Colonic mucosa (tissue), 4 donors: Measurements from ENCODE around the gene TNIK. TPM values are rescaled to one million over a fixed set of nuclear protein-coding genes. Genes with fewer than 3 reads are reported as not detected.

Source experiments
- DNase-seq: peaks from one replicate; pipeline ENCODE4 v3.0.0-alpha.2; 2020
- H3K27ac ChIP-seq: fragments of 200-600 bp; one replicate; pipeline ENCODE4 v1.8.0; 2021
- H3K27me3 ChIP-seq: fragments of 200-600 bp; one replicate; pipeline ENCODE4 v1.8.0; 2021
- H3K36me3 ChIP-seq: fragments of 200-600 bp; one replicate; pipeline ENCODE4 v1.8.0; 2021
- H3K4me1 ChIP-seq: fragments of 200-600 bp; one replicate; pipeline ENCODE4 v1.8.0; 2021; ENCODE audit warnings: mild to moderate bottlenecking
- H3K4me3 ChIP-seq: fragments of 200-600 bp; one replicate; pipeline ENCODE4 v1.8.0; 2021
- H3K9ac ChIP-seq, 2 donors: one replicate each; pipeline ENCODE4 v1.7.0; 2013; ENCODE audit warnings: control low read depth in 2 of 2, low read depth in 2 of 2, low read length in 2 of 2
- H3K9me3 ChIP-seq: fragments of 200-600 bp; one replicate; pipeline ENCODE4 v1.8.0; 2021
- CTCF ChIP-seq: fragments of 200-600 bp; IDR thresholded peaks from one replicate; pipeline ENCODE4 v1.8.0; 2022; ENCODE audit warnings: antibody characterized with exemption, mild to moderate bottlenecking
- intact Hi-C: fragments of 100-400 bp; cut with DNase I; formaldehyde crosslinking; loops from one replicate; pipeline ENCODE4 v1.14.1; 2022
- total RNA-seq, 2 donors: library from RNA; stranded (reverse); fragmentation: NEBNext Ultra II Directional in 1 of 2; extraction: Animal tissue kit (Norgen Biotek cat#: 25700) in 1 of 2; gene quantifications; one replicate each; pipeline ENCODE4 v1.2.1, GENCODE V29; 2021
- donor health status: healthy.
- donor health status: DM: no; HTN: no; CAD: no.
- donor health status: DM: no; HTN: no; CAD: no.

TNIK gene
- total RNA-seq, 2 donors from 2014 or later, result 19.9 to 30.9 TPM

- intact Hi-C loops, result no loop called here
- no peak for DNase-seq
Measured at GRCh38 chr3:171464462-171464861, 4.3 kb upstream of the TNIK start.

GRCh38 chr3:171462224-171462623 lies 2.0 kb upstream of the TNIK start:
- no peak for TF ChIP-seq CTCF
- Histone ChIP-seq H3K9me3 (no peaks in the 10 kb centered on the region), H3K4me1 (no peaks in the 10 kb centered on the region), H3K4me3 (no peak overlapping the region), H3K27me3 (no peaks in the 10 kb centered on the region), H3K36me3 (no peaks in the 10 kb centered on the region), H3K27ac (no peak overlapping the region), H3K9ac (no peak overlapping the region)
- intact Hi-C loops, result no loop called here
- no peak for DNase-seq

More at GRCh38 chr3:171464462-171464861, 4.3 kb upstream of the TNIK start:
- Histone ChIP-seq H3K4me3 (no peak overlapping the region), H3K9ac (no peak overlapping the region), H3K27me3 (no peaks in the 10 kb centered on the region), H3K4me1 (no peaks in the 10 kb centered on the region), H3K27ac (no peak overlapping the region), H3K9me3 (no peaks in the 10 kb centered on the region), H3K36me3 (no peaks in the 10 kb centered on the region)
- no peak for TF ChIP-seq CTCF

GRCh38 chr3:171461525-171461917 lies 1.3 kb upstream of the TNIK start:
- no peaks in the 10 kb centered on the region for H3K4me1 ChIP-seq
- peak overlapping the region; percentile 78 for H3K4me3 ChIP-seq
- H3K9ac ChIP-seq, result peak overlapping the region; percentile 65 to 82
- DNase-seq, result no peak
- no peak for TF ChIP-seq CTCF
- no peaks in the 10 kb centered on the region for H3K9me3 ChIP-seq
- intact Hi-C loops, result no loop called here
- no peaks in the 10 kb centered on the region for H3K27me3 ChIP-seq
- peak overlapping the region; percentile 85 for H3K27ac ChIP-seq
- no peaks in the 10 kb centered on the region for H3K36me3 ChIP-seq

GRCh38 chr3:171460725-171461524 lies 720 bp upstream of the TNIK start:
- Histone ChIP-seq H3K36me3 (no peaks in the 10 kb centered on the region), H3K9ac (peak overlapping the region; percentile 65 to 82), H3K27me3 (no peaks in the 10 kb centered on the region), H3K27ac (peak overlapping the region; percentile 85), H3K4me1 (no peaks in the 10 kb centered on the region), H3K9me3 (no peaks in the 10 kb centered on the region), H3K4me3 (peak overlapping the region; percentile 78)
- peak; percentile 63 for DNase-seq
- intact Hi-C loops, result no loop called here
- peak; percentile 14 for TF ChIP-seq CTCF

GRCh38 chr3:171459137-171459941 lies 866 bp downstream of the TNIK start:
- H3K27ac ChIP-seq, result peak overlapping the region; percentile 85
- peak overlapping the region; percentile 78 for H3K4me3 ChIP-seq
- no peaks in the 10 kb centered on the region for H3K9me3 ChIP-seq
- H3K9ac ChIP-seq, result peak overlapping the region; percentile 68 to 82
- no peaks in the 10 kb centered on the region for H3K27me3 ChIP-seq
- H3K36me3 ChIP-seq, result no peaks in the 10 kb centered on the region
- H3K4me1 ChIP-seq, result no peaks in the 10 kb centered on the region
- peak; percentile 78 for DNase-seq
- TF ChIP-seq CTCF, result no peak
- intact Hi-C loops, result no loop called here
